Endodermal cell (in vitro differentiated cells): ENCODE results near the gene OAT. TPM values are rescaled to one million over a fixed set of nuclear protein-coding genes. Genes with fewer than 3 reads are reported as not detected.

Experiments
- DNase-seq: peaks from one replicate; pipeline ENCODE4 v3.0.0-alpha.2; 2017
- H3K27ac ChIP-seq: 2 replicates; pipeline ENCODE4 v1.5.1; 2013; ENCODE audit warnings: mild to moderate bottlenecking, low read depth, low read length, moderate library complexity
- H3K27me3 ChIP-seq: 2 replicates; pipeline ENCODE4 v1.6.1; 2013; ENCODE audit warnings: mild to moderate bottlenecking, low read length, moderate library complexity; ENCODE audit not compliant: insufficient read depth, control insufficient read depth, poor library complexity, severe bottlenecking
- H3K36me3 ChIP-seq: 2 replicates; pipeline ENCODE4 v1.7.0; 2013; ENCODE audit warnings: mild to moderate bottlenecking, low read length, moderate library complexity; ENCODE audit not compliant: control insufficient read depth, insufficient read depth
- H3K4me1 ChIP-seq: one replicate; pipeline ENCODE4 v1.7.0; 2013; ENCODE audit warnings: low read length; ENCODE audit not compliant: control insufficient read depth, insufficient read depth
- H3K4me3 ChIP-seq: 2 replicates; pipeline ENCODE4 v1.5.1; 2013; ENCODE audit warnings: mild to moderate bottlenecking, low read length, moderate library complexity
- H3K9ac ChIP-seq: 2 replicates; pipeline ENCODE4 v1.6.1; 2013; ENCODE audit warnings: mild to moderate bottlenecking, low read length, moderate library complexity; ENCODE audit not compliant: poor library complexity, severe bottlenecking; ENCODE audit errors: extremely low read depth
- H3K9me3 ChIP-seq: 2 replicates; pipeline ENCODE4 v1.6.1; 2013; ENCODE audit warnings: mild to moderate bottlenecking, low read length, moderate library complexity; ENCODE audit not compliant: control insufficient read depth
- H3K27ac Mint-ChIP-seq: 2 replicates; pipeline ENCODE4 v1.8.0; 2020; ENCODE audit warnings: mixed read lengths
- H3K27me3 Mint-ChIP-seq: 2 replicates; pipeline ENCODE4 v1.8.0; 2021; ENCODE audit warnings: mild to moderate bottlenecking, mixed read lengths; ENCODE audit not compliant: insufficient read depth
- H3K36me3 Mint-ChIP-seq: 2 replicates; pipeline ENCODE4 v1.8.0; 2020; ENCODE audit warnings: low read depth, mixed read lengths
- H3K4me1 Mint-ChIP-seq: 2 replicates; pipeline ENCODE4 v1.8.0; 2020; ENCODE audit warnings: mixed read lengths
- H3K4me3 Mint-ChIP-seq: 2 replicates; pipeline ENCODE4 v1.8.0; 2020; ENCODE audit warnings: mild to moderate bottlenecking, moderate library complexity, mixed read lengths
- H3K9me3 Mint-ChIP-seq: 2 replicates; pipeline ENCODE4 v1.8.0; 2020; ENCODE audit warnings: mild to moderate bottlenecking, mixed read lengths
- CTCF ChIP-seq: fragments of 200-600 bp; sonication (generic); conservative IDR thresholded peaks from 2 replicates; pipeline ENCODE4 v1.5.0; 2021; ENCODE audit warnings: antibody characterized with exemption, mild to moderate bottlenecking
- WGBS, 2 experiments: methylation state at CpG; one replicate each; pipeline versions ENCODE4 v1.1.5 to v1.1.7; 2013; ENCODE audit warnings: missing lambda C conversion rate in 2 of 2, mixed read lengths in 1 of 2; ENCODE audit not compliant: insufficient coverage in 1 of 2, insufficient read length in 1 of 2; 5-methylcytosine and 5-hydroxymethylcytosine counted together
- total RNA-seq, 2 donors: library from RNA; stranded (reverse); fragmentation: NEBNext Ultra II Directional in 1 of 2; extraction: Animal tissue kit (Norgen Biotek cat#: 25700) in 1 of 2; gene quantifications; 2 replicates in 1 of 2; 3 replicates in 1 of 2; pipeline ENCODE4 v1.2.1, GENCODE V29; 2021

The OAT gene
- total RNA-seq, 2 donors from 2014 or later: 58.6 to 71.6 TPM

- 91 to 95% methylated on average over 11 to 15 of the region's 15 CpGs for WGBS, 2 experiments
- H3K4me3 ChIP-seq: no peak overlapping the region
- Mint-ChIP-seq H3K9me3 (no peaks in the 10 kb centered on the region), H3K4me3 (no peak overlapping the region), H3K27me3 (no peaks in the 10 kb centered on the region), H3K36me3 (no peaks in the 10 kb centered on the region), H3K4me1 (peaks cover 4% of the 10 kb centered on the region), H3K27ac (no peak overlapping the region)
- H3K4me1 ChIP-seq: no peaks in the 10 kb centered on the region
- TF ChIP-seq CTCF: no peak
- no peak overlapping the region for H3K9ac ChIP-seq
- H3K27me3 ChIP-seq: no peaks in the 10 kb centered on the region
- no peaks in the 10 kb centered on the region for H3K9me3 ChIP-seq
- peak; percentile 43 for DNase-seq
- no peak overlapping the region for H3K27ac ChIP-seq
- no peaks in the 10 kb centered on the region for H3K36me3 ChIP-seq
Observed at GRCh38 chr10:124353091-124353815, 65.5 kb downstream of the OAT start.

- H3K9me3 Mint-ChIP-seq: no peaks in the 10 kb centered on the region
- Histone ChIP-seq H3K9ac (no peak overlapping the region), H3K9me3 (no peaks in the 10 kb centered on the region), H3K4me1 (no peaks in the 10 kb centered on the region), H3K36me3 (no peaks in the 10 kb centered on the region), H3K27ac (no peak overlapping the region), H3K4me3 (no peak overlapping the region), H3K27me3 (no peaks in the 10 kb centered on the region)
- WGBS, 2 experiments: 88 to 94% methylated on average over 5 to 10 of the region's 10 CpGs
- DNase-seq: peak; percentile 30
- H3K4me1 Mint-ChIP-seq: peaks cover 4% of the 10 kb centered on the region
- no peaks in the 10 kb centered on the region for H3K27me3 Mint-ChIP-seq
- TF ChIP-seq CTCF: no peak
- no peak overlapping the region for H3K4me3 Mint-ChIP-seq
- no peaks in the 10 kb centered on the region for H3K36me3 Mint-ChIP-seq
- H3K27ac Mint-ChIP-seq: no peak overlapping the region
Observed at GRCh38 chr10:124351481-124352220, 67.1 kb downstream of the OAT start.

GRCh38 chr10:124350806-124351205 is 67.9 kb downstream of the OAT start:
- Mint-ChIP-seq H3K9me3 (no peaks in the 10 kb centered on the region), H3K36me3 (no peaks in the 10 kb centered on the region), H3K27me3 (no peaks in the 10 kb centered on the region), H3K4me1 (peaks cover 4% of the 10 kb centered on the region), H3K27ac (no peak overlapping the region), H3K4me3 (no peak overlapping the region)
- Histone ChIP-seq H3K27me3 (no peaks in the 10 kb centered on the region), H3K4me1 (no peaks in the 10 kb centered on the region), H3K36me3 (no peaks in the 10 kb centered on the region), H3K9me3 (no peaks in the 10 kb centered on the region), H3K27ac (no peak overlapping the region), H3K4me3 (no peak overlapping the region), H3K9ac (no peak overlapping the region)
- TF ChIP-seq CTCF: no peak
- peak; percentile 10 for DNase-seq
- WGBS, 2 experiments: 92% methylated on average over 2 to 7 of the region's 8 CpGs
